HepG2 (cell line): ENCODE results near the gene PCNT. TPM values are rescaled to one million over a fixed set of nuclear protein-coding genes. Genes with fewer than 3 reads are reported as not detected.

Source experiments
- ATAC-seq: fragments of 200-7000 bp; cut with Tn5 transposase; 3 replicates; pipeline ENCODE4 v1.9.1; 2020; ENCODE audit warnings: mild to moderate bottlenecking, moderate library complexity
- BruUV-seq: library from RNA; stranded (reverse); fragments of 400-500 nt; replicated peaks from 2 replicates; lab custom pipeline; 2021; lab: Mats Ljungman, UMichigan
- CTCF ChIA-PET: fragments of 300-600 bp; formaldehyde crosslinking; extraction: SDS; loops from one replicate; lab custom pipeline; 2021; ENCODE audit warnings: low total read pairs, inconsistent platforms, low intra/inter-chr PET ratio; lab: Yijun Ruan, JAX
- POLR2A ChIA-PET: fragments of 350-600 bp; sonication (Branson Sonifier 250); formaldehyde crosslinking; loops from one replicate; lab custom pipeline; 2020; ENCODE audit warnings: antibody characterized with exemption, inconsistent platforms; lab: Yijun Ruan, JAX
- DNase-seq: peaks from one replicate; pipeline ENCODE4 v3.0.0-alpha.2; 2015; ENCODE audit warnings: low spot score
- FAIRE-seq: peaks from 3 replicates; lab custom pipeline; 2011; peaks lifted over from hg19 to GRCh38; lab: Jason Lieb, UNC
- H2AFZ ChIP-seq: one replicate; pipeline ENCODE4 v1.6.1; 2011; ENCODE audit warnings: low read length, inconsistent platforms
- H3K27ac ChIP-seq: fragments of 300-600 bp; 3 replicates; pipeline ENCODE4 v1.8.0; 2011; ENCODE audit warnings: mixed run types, mild to moderate bottlenecking, mixed read lengths, low read length, inconsistent platforms; ENCODE audit not compliant: insufficient read depth; ENCODE audit errors: extremely low read length
- H3K27me3 ChIP-seq, 2 experiments: fragments of 200-600 bp in 1 of 2; 2 replicates in 1 of 2; 3 replicates in 1 of 2; pipeline versions ENCODE4 v1.6.0 to v1.8.0; 2011; ENCODE audit warnings: low read length in 2 of 2, mild to moderate bottlenecking in 2 of 2, moderate library complexity in 2 of 2, inconsistent platforms in 1 of 2; ENCODE audit not compliant: insufficient read depth in 2 of 2, control insufficient read depth in 1 of 2
- H3K36me3 ChIP-seq, 2 experiments: fragments of 200-600 bp in 1 of 2; replicated peaks in 1 of 2; 2 replicates in 1 of 2; 3 replicates in 1 of 2; pipeline versions ENCODE4 v1.5.1 to v1.8.0; 2011; ENCODE audit warnings: low read length in 2 of 2, inconsistent platforms in 1 of 2; ENCODE audit not compliant: insufficient read depth in 2 of 2, control insufficient read depth in 1 of 2
- H3K4me1 ChIP-seq: 2 replicates; pipeline ENCODE4 v1.5.1; 2012; ENCODE audit warnings: low read length, inconsistent platforms; ENCODE audit not compliant: insufficient read depth
- H3K4me2 ChIP-seq: 2 replicates; pipeline ENCODE4 v1.6.0; 2011; ENCODE audit warnings: low read depth, low read length, inconsistent platforms
- H3K4me3 ChIP-seq, 3 experiments: fragments of 200-600 bp in 1 of 3; sonication (generic), shearing (Covaris generic) in 1 of 3; replicated peaks in 1 of 3; 2 replicates each; pipeline ENCODE4 v1.5.1; 2011 to 2016; ENCODE audit warnings: low read length in 3 of 3, inconsistent platforms in 2 of 3, low read depth in 2 of 3, mild to moderate bottlenecking in 2 of 3, control low read depth in 1 of 3, mixed read lengths in 1 of 3; ENCODE audit not compliant: insufficient read depth in 1 of 3
- H3K79me2 ChIP-seq: one replicate; pipeline ENCODE4 v1.6.1; 2011; ENCODE audit warnings: low read length, inconsistent platforms; ENCODE audit not compliant: insufficient read depth
- H3K9ac ChIP-seq: 2 replicates; pipeline ENCODE4 v1.6.0; 2011; ENCODE audit warnings: mild to moderate bottlenecking, low read depth, low read length, inconsistent platforms; ENCODE audit not compliant: insufficient read depth
- H3K9me3 ChIP-seq: 2 replicates; pipeline ENCODE4 v1.5.1; 2012; ENCODE audit warnings: mild to moderate bottlenecking, low read length
- H4K20me1 ChIP-seq: 2 replicates; pipeline ENCODE4 v1.6.0; 2011; ENCODE audit warnings: inconsistent platforms, mild to moderate bottlenecking, low read length, moderate library complexity; ENCODE audit not compliant: insufficient read depth
- AGO2 ChIP-seq: fragments of 200-400 bp; formaldehyde crosslinking; optimal IDR thresholded peaks from 2 replicates; pipeline ENCODE3; 2017; ENCODE audit warnings: mild to moderate bottlenecking, low read depth, low read length, moderate library complexity
- ATF7 ChIP-seq, 2 experiments: fragments of 450-650 bp in 1 of 2; sonication (generic) in 1 of 2; formaldehyde crosslinking in 1 of 2; IDR thresholded peaks; 2 replicates each; pipeline versions ENCODE4 v1.4.0 to v1.6.1; 2016 to 2020; ENCODE audit warnings: antibody characterized with exemption in 1 of 2, mild to moderate bottlenecking in 1 of 2, missing genetic modification reagents in 1 of 2
- CC2D1A ChIP-seq: sonication (generic); formaldehyde crosslinking; IDR thresholded peaks from 2 replicates; pipeline ENCODE4 v1.8.1; 2023; ENCODE audit warnings: mild to moderate bottlenecking, missing genetic modification reagents
- KAT2B ChIP-seq: fragments of 150-350 bp; IDR thresholded peaks from 2 replicates; pipeline ENCODE4 v1.6.1; 2014; ENCODE audit warnings: low read depth, low read length, borderline replicate concordance
- ZNF629 ChIP-seq: sonication (generic); formaldehyde crosslinking; conservative IDR thresholded peaks from 2 replicates; pipeline ENCODE4 v1.5.0; 2020; ENCODE audit warnings: missing genetic modification reagents
- WGBS: methylation state at CpG from one replicate; pipeline ENCODE4 v1.1.6; 2017; ENCODE audit warnings: low lambda C conversion rate; 5-methylcytosine and 5-hydroxymethylcytosine counted together
- in situ Hi-C: cut with HindIII; loops from 2 replicates; pipeline ENCODE4 v1.10.0; 2017; ENCODE audit warnings: low pct_unique_long_range_greater_than_20kb; ENCODE audit not compliant: extremely low pct_ligation_motif_present
- intact Hi-C: fragments of 100-400 bp; cut with micrococcal nuclease; formaldehyde crosslinking; loops from one replicate; pipeline ENCODE4 v1.10.0; 2022; ENCODE audit not compliant: unreplicated experiment
- polyA plus RNA-seq, 8 experiments: library from polyadenylated mRNA; depleted of rRNA in 3 of 8; stranded (reverse) in 7 of 8; unstranded in 1 of 8; fragments of >200 nt; fragmentation: Illumina TruSeq in 4 of 8; extraction: Trizol in 4 of 8; gene quantifications; 2 replicates each; pipeline versions ENCODE4 v1.2.1 to v1.2.3, GENCODE V29; 2011 to 2016; ENCODE audit warnings: low read depth in 4 of 8, missing spikeins in 1 of 8, mixed read lengths in 1 of 8; ENCODE audit not compliant: insufficient read depth in 1 of 8
- total RNA-seq, 5 experiments: library from RNA; depleted of rRNA; stranded (reverse); fragments of >200 nt; fragmentation: Illumina TruSeq; extraction: Trizol; gene quantifications; 2 replicates each; pipeline ENCODE4 v1.2.3, GENCODE V29; 2016; ENCODE audit warnings: low read depth in 1 of 5

PCNT gene
- total and polyA plus RNA-seq, 2 of the 13 experiments (the other 11 are each of a cell fraction or from before 2014, with no cell fraction given): 5.6 to 12.4 TPM

GRCh38 chr21:46316708-46317324, 7.1 kb upstream of the PCNT start:
- Histone ChIP-seq H3K4me1 (peaks cover 29% of the 10 kb centered on the region), H3K27ac (no peak overlapping the region), H3K9me3 (no peaks in the 10 kb centered on the region), H3K79me2 (peaks cover 12% of the 10 kb centered on the region), H3K27me3 (no peaks in the 10 kb centered on the region), H2AFZ (no peak overlapping the region), H4K20me1 (no peaks in the 10 kb centered on the region)
- WGBS: 96% methylated on average over 13 of the region's 14 CpGs
- no peak for FAIRE-seq
- intact Hi-C loops: no loop called here
- TF ChIP-seq ZNF629 (CRISPR knock-in tag) (peak; percentile 68), KAT2B (no peak)
- TF ChIP-seq, all 625 proteins: peak for 1
- no TSS peak for BruUV-seq
- Histone ChIP-seq H3K9ac (no peak overlapping the region), H3K4me2 (no peak overlapping the region), H3K4me3 (no peak overlapping the region), H3K36me3 (peaks cover 0 to 1% of the 10 kb centered on the region in 2 experiments; a peak in 1 of 5 replicates)
- CTCF ChIA-PET: no interaction called here
- in situ Hi-C loops: no loop called here
- DNase-seq: no peak
- no peak for ATAC-seq
- POLR2A ChIA-PET: no interaction called here

GRCh38 chr21:46317710-46318463, 6.1 kb upstream of the PCNT start:
- BruUV-seq: no TSS peak

More at GRCh38 chr21:46317710-46318463, 6.1 kb upstream of the PCNT start:
- H3K9ac ChIP-seq: no peak overlapping the region
- POLR2A ChIA-PET: no interaction called here
- FAIRE-seq (no peak), ATAC-seq (no peak), DNase-seq (no peak)
- TF ChIP-seq CC2D1A (CRISPR knock-in tag) (no peak), AGO2 (peak; percentile 85), ATF7 (IDR thresholded peaks at IDR 0.05) (no peak), ATF7 (CRISPR knock-in tag; IDR thresholded peaks at IDR 0.05) (0 out of 2 replicates have a peak, but pooled peaks have one; percentile 8)
- no peak overlapping the region for H3K4me3 ChIP-seq
- no peaks in the 10 kb centered on the region for H3K9me3 ChIP-seq
- WGBS: 80% methylated on average over 1 of the region's 20 CpGs
- H3K79me2 ChIP-seq: peaks cover 23% of the 10 kb centered on the region
- H3K27me3 ChIP-seq: no peaks in the 10 kb centered on the region; a peak in 1 of 5 replicates
- H3K4me2 ChIP-seq: no peak overlapping the region
- in situ Hi-C loops: no loop called here
- peaks cover 0 to 1% of the 10 kb centered on the region in 2 experiments; a peak in 1 of 5 replicates for H3K36me3 ChIP-seq
- no peaks in the 10 kb centered on the region for H4K20me1 ChIP-seq
- H3K4me1 ChIP-seq: peaks cover 36% of the 10 kb centered on the region
- intact Hi-C loops: no loop called here
- CTCF ChIA-PET: no interaction called here
- no peak overlapping the region for H2AFZ ChIP-seq
- no peak overlapping the region for H3K27ac ChIP-seq
